B cell (primary cell): ENCODE data around the gene PARN. TPM values are rescaled to one million over a fixed set of nuclear protein-coding genes. Genes with fewer than 3 reads are reported as not detected.

Source experiments
- ATAC-seq: fragments of 200-7000 bp; cut with Tn5 transposase; one replicate; pipeline ENCODE4 v1.10.0; 2021; ENCODE audit warnings: low read depth, mild to moderate bottlenecking, moderate number of reproducible peaks, moderate library complexity
- CTCF ChIA-PET: fragments of 350-600 bp; sonication (Branson Sonifier 250); formaldehyde crosslinking; loops from one replicate; lab custom pipeline; 2021; ENCODE audit warnings: antibody characterized with exemption, inconsistent platforms; lab: Charles Lee
- POLR2A ChIA-PET: fragments of 350-600 bp; sonication (Branson Sonifier 250); formaldehyde crosslinking; loops from one replicate; lab custom pipeline; 2021; ENCODE audit warnings: antibody characterized with exemption; lab: Charles Lee
- DNase-seq: peaks from one replicate; pipeline ENCODE4 v3.0.0; 2013
- H2AFZ ChIP-seq: 2 replicates; pipeline ENCODE4 v1.6.1; 2012; ENCODE audit warnings: mild to moderate bottlenecking, low read depth, low read length; ENCODE audit not compliant: insufficient read depth, poor library complexity, severe bottlenecking
- H3K27ac ChIP-seq, 2 donors: 1 replicate in 1 of 2; 2 replicates in 1 of 2; pipeline ENCODE4 v1.5.1; 2012 to 2013; ENCODE audit warnings: low read length in 2 of 2, mild to moderate bottlenecking in 2 of 2, moderate library complexity in 1 of 2
- H3K27me3 ChIP-seq, 4 experiments: fragments of 200-600 bp in 1 of 4; sonication (generic) in 1 of 4; replicated peaks in 1 of 4; 1 replicate in 2 of 4; 2 replicates in 2 of 4; pipeline versions ENCODE4 v1.6.1 to v1.7.0; 2013 to 2016; ENCODE audit warnings: low read length in 3 of 4, mild to moderate bottlenecking in 2 of 4, mixed read lengths in 1 of 4, moderate library complexity in 1 of 4; ENCODE audit not compliant: insufficient read depth in 4 of 4, control insufficient read depth in 3 of 4; ENCODE audit errors: control extremely low read depth in 1 of 4
- H3K36me3 ChIP-seq, 2 experiments: replicated peaks in 1 of 2; 1 replicate in 1 of 2; 2 replicates in 1 of 2; pipeline versions ENCODE4 v1.6.1 to v1.7.1; 2013; ENCODE audit warnings: low read length in 1 of 2; ENCODE audit not compliant: insufficient read depth in 2 of 2, control insufficient read depth in 1 of 2; ENCODE audit errors: control extremely low read depth in 1 of 2, extremely low read depth in 1 of 2
- H3K4me1 ChIP-seq, 2 donors: fragments of 200-600 bp in 1 of 2; sonication (generic) in 1 of 2; 1 replicate in 1 of 2; 2 replicates in 1 of 2; pipeline versions ENCODE4 v1.5.1 to v1.6.1; 2013 to 2017; ENCODE audit warnings: low read length in 2 of 2; ENCODE audit not compliant: control insufficient read depth in 2 of 2, insufficient read depth in 2 of 2
- H3K4me2 ChIP-seq: replicated peaks from 2 replicates; pipeline ENCODE3; 2012; ENCODE audit warnings: mild to moderate bottlenecking, low read depth, low read length; ENCODE audit not compliant: poor library complexity, severe bottlenecking
- H3K4me3 ChIP-seq, 5 experiments: fragments of 200-600 bp in 1 of 5; sonication (generic) in 1 of 5; 1 replicate in 3 of 5; 2 replicates in 2 of 5; pipeline versions ENCODE4 v1.5.1 to v1.7.0; 2011 to 2016; ENCODE audit warnings: low read length in 4 of 5, mild to moderate bottlenecking in 4 of 5, low read depth in 2 of 5, control low read depth in 1 of 5, moderate library complexity in 1 of 5; ENCODE audit not compliant: insufficient read depth in 1 of 5; ENCODE audit errors: control extremely low read depth in 1 of 5, extremely low read depth in 1 of 5
- H3K79me2 ChIP-seq: fragments of 200-600 bp; sonication (generic); one replicate; pipeline ENCODE4 v1.6.0; 2016; ENCODE audit warnings: low read length; ENCODE audit not compliant: control insufficient read depth, insufficient read depth
- H3K9ac ChIP-seq: fragments of 200-600 bp; sonication (generic); 2 replicates; pipeline ENCODE4 v1.6.1; 2017; ENCODE audit warnings: mild to moderate bottlenecking, low read length, moderate library complexity
- H3K9me3 ChIP-seq, 3 donors: one replicate each; pipeline versions ENCODE4 v1.6.1 to v1.7.1; 2013; ENCODE audit warnings: low read length in 2 of 3; ENCODE audit not compliant: control insufficient read depth in 2 of 3, insufficient read depth in 1 of 3; ENCODE audit errors: control extremely low read depth in 1 of 3
- H4K20me1 ChIP-seq: 2 replicates; pipeline ENCODE4 v1.6.0; 2012; ENCODE audit warnings: mild to moderate bottlenecking, low read length; ENCODE audit not compliant: insufficient read depth, control insufficient read depth, poor library complexity, severe bottlenecking
- H3K27ac Mint-ChIP-seq: one replicate; pipeline ENCODE4 v1.8.0; 2021; ENCODE audit warnings: mixed read lengths
- H3K27me3 Mint-ChIP-seq: one replicate; pipeline ENCODE4 v1.8.0; 2021; ENCODE audit warnings: mixed read lengths
- H3K4me1 Mint-ChIP-seq: one replicate; pipeline ENCODE4 v1.8.0; 2021; ENCODE audit warnings: mixed read lengths
- H3K4me3 Mint-ChIP-seq: one replicate; pipeline ENCODE4 v1.8.0; 2021; ENCODE audit warnings: mixed read lengths
- H3K9me3 Mint-ChIP-seq: one replicate; pipeline ENCODE4 v1.8.0; 2022; ENCODE audit warnings: mixed read lengths; ENCODE audit not compliant: insufficient read depth
- CTCF ChIP-seq: fragments of 200-600 bp; IDR thresholded peaks from one replicate; pipeline ENCODE4 v1.8.0; 2022; ENCODE audit warnings: antibody characterized with exemption, mild to moderate bottlenecking
- EZH2 ChIP-seq: IDR thresholded peaks from 2 replicates; pipeline ENCODE4 v1.6.1; 2012; ENCODE audit warnings: borderline replicate concordance, low read depth, mild to moderate bottlenecking, moderate library complexity, low read length; ENCODE audit not compliant: insufficient read depth, poor library complexity, severe bottlenecking
- WGBS: methylation state at CpG from one replicate; pipeline ENCODE4 v1.1.5; 2013; ENCODE audit warnings: missing lambda C conversion rate; ENCODE audit not compliant: insufficient coverage; 5-methylcytosine and 5-hydroxymethylcytosine counted together
- intact Hi-C: fragments of 100-400 bp; cut with micrococcal nuclease; formaldehyde crosslinking; loops from one replicate; pipeline ENCODE4 v1.10.0; 2022
- polyA plus RNA-seq: library from polyadenylated mRNA; depleted of rRNA; stranded (reverse); fragments of >200 nt; gene quantifications from 2 replicates; pipeline ENCODE4 v1.2.3, GENCODE V29; 2012
- total RNA-seq, 2 donors: library from RNA; stranded (reverse); fragments of 120-200 nt in 1 of 2; gene quantifications; 1 replicate in 1 of 2; 2 replicates in 1 of 2; pipeline versions ENCODE4 v1.2.3 to v1.2.4, GENCODE V29; 2013 to 2022

PARN gene
- total and polyA plus RNA-seq, 2 donors (not counting 1 experiment from before 2014, with no cell fraction given): 25.3 to 62.2 TPM

DNA sequence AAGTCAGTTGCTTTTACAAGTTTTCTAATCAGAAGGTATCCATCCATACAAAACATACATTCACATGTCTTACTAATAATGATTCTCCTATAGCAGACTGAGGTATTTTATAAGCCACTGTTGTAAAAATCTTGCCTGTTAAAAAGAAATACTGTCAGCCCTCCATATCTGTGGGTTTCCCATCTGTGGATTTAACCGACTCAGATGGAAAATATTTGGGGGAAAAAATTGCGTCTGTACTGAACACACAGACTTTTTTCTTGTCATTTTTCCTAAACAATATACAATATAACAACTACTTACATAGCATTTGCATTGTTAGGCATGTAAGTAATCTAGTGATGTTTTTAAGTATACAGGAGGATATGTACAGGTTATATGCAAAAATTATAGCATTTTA is 90.4 kb downstream of the PARN start:
- Mint-ChIP-seq H3K4me3 (no peak overlapping the region), H3K9me3 (no peaks in the 10 kb centered on the region), H3K27ac (no peak overlapping the region), H3K27me3 (no peaks in the 10 kb centered on the region), H3K4me1 (no peaks in the 10 kb centered on the region)
- POLR2A ChIA-PET: no interaction called here
- peaks cover 10 to 16% of the 10 kb centered on the region in 2 experiments for H3K36me3 ChIP-seq
- H4K20me1 ChIP-seq: peaks cover 11% of the 10 kb centered on the region
- no peak overlapping the region for H3K4me3 ChIP-seq
- H2AFZ ChIP-seq: no peak overlapping the region
- peaks cover 10% of the 10 kb centered on the region for H3K79me2 ChIP-seq
- ATAC-seq: no peak
- H3K27me3 ChIP-seq: no peaks in the 10 kb centered on the region
- H3K9me3 ChIP-seq: peaks cover 0 to 9% (median 9%) of the 10 kb centered on the region in 3 donors
- H3K4me1 ChIP-seq: no peaks in the 10 kb centered on the region
- H3K27ac ChIP-seq: no peak overlapping the region
- TF ChIP-seq CTCF (no peak), EZH2 (no peak)
- no peak overlapping the region for H3K9ac ChIP-seq
- CTCF ChIA-PET: no interaction called here
- H3K4me2 ChIP-seq: no peak overlapping the region
- intact Hi-C loops: no loop called here
- WGBS: no CpG with 5 or more reads among the region's 2 CpGs
- no peak for DNase-seq

DNA sequence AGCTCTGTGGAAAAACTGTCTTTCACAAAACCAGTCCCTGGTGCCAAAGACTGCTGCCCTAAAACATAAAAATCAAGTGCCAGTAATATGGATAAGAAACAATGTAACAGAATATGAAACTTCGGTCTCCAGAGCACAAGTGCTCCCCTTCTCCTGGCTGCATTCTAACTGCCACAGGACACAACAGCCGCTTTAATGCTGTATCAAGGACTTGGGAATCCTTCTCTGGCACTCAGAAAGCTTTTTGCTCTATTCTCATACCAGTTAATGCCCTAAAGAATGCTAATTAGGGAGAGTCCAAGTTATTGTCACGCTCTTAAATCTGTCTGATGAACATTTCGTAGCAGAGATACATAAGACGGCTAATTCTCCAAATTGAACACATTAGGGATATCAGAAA is 90.9 kb downstream of the PARN start:
- no peaks in the 10 kb centered on the region for H3K4me1 ChIP-seq
- Mint-ChIP-seq H3K27ac (no peak overlapping the region), H3K9me3 (no peaks in the 10 kb centered on the region), H3K4me1 (no peaks in the 10 kb centered on the region), H3K4me3 (no peak overlapping the region), H3K27me3 (no peaks in the 10 kb centered on the region)
- H2AFZ ChIP-seq: no peak overlapping the region
- peaks cover 10% of the 10 kb centered on the region for H3K79me2 ChIP-seq
- no peak overlapping the region for H3K4me2 ChIP-seq
- intact Hi-C loops: no loop called here
- no peak overlapping the region for H3K27ac ChIP-seq
- ATAC-seq (no peak), DNase-seq (no peak)
- H3K27me3 ChIP-seq: no peaks in the 10 kb centered on the region
- peaks cover 11% of the 10 kb centered on the region for H4K20me1 ChIP-seq
- TF ChIP-seq CTCF: no peak
- no peak for TF ChIP-seq EZH2
- no peak overlapping the region for H3K9ac ChIP-seq
- CTCF ChIA-PET: no interaction called here
- peaks cover 0 to 9% (median 9%) of the 10 kb centered on the region in 3 donors for H3K9me3 ChIP-seq
- H3K4me3 ChIP-seq: no peak overlapping the region
- POLR2A ChIA-PET: no interaction called here
- 100% methylated on average over 1 of the region's 5 CpGs for WGBS
- peaks cover 10 to 15% of the 10 kb centered on the region in 2 experiments for H3K36me3 ChIP-seq
